ENCODE measurements around the gene SMAD1.
"Not testable (repeated sequence)": the region's sequence is repeated elsewhere in the genome, so short reads cannot be mapped to it uniquely, and the experiment has no call there.

SMAD1 gene

GRCh38 chr4:145564540-145564939 lies 82.9 kb downstream of the SMAD1 start:
- no peak for DNase-seq (ENCODE audit: low spot score)

GRCh38 chr4:145565328-145565727 lies 83.7 kb downstream of the SMAD1 start:
- no peak for DNase-seq (ENCODE audit: low spot score)

GRCh38 chr4:145566086-145566708 lies 84.5 kb downstream of the SMAD1 start:
- DNase-seq (ENCODE audit: low spot score) = no peak

GRCh38 chr4:145566768-145567167 lies 85.1 kb downstream of the SMAD1 start:
- no peak for DNase-seq (ENCODE audit: low spot score)

GRCh38 chr4:145567516-145567915 lies 85.9 kb downstream of the SMAD1 start:
- no peak for DNase-seq (ENCODE audit: low spot score)

- not testable (repeated sequence) for DNase-seq (ENCODE audit: low spot score)
Measured at GRCh38 chr4:145574546-145574945, 92.9 kb downstream of the SMAD1 start.

- no peak for DNase-seq (ENCODE audit: low spot score)
Measured at GRCh38 chr4:145580906-145581305, 99.3 kb downstream of the SMAD1 start.

- no peak for DNase-seq (ENCODE audit: low spot score)
Measured at GRCh38 chr4:145583191-145584055, 101.8 kb downstream of the SMAD1 start.

GRCh38 chr4:145587088-145587754 lies 105.6 kb downstream of the SMAD1 start:
- DNase-seq (ENCODE audit: low spot score) = no peak

GRCh38 chr4:145589381-145589780 lies 107.7 kb downstream of the SMAD1 start:
- DNase-seq (ENCODE audit: low spot score) = not testable (repeated sequence)

GRCh38 chr4:145589916-145590702 lies 108.5 kb downstream of the SMAD1 start:
- no peak for DNase-seq (ENCODE audit: low spot score)

- no peak for DNase-seq (ENCODE audit: low spot score)
Measured at GRCh38 chr4:145602129-145602760, 120.6 kb downstream of the SMAD1 start.

- no peak for DNase-seq (ENCODE audit: low spot score)
Measured at GRCh38 chr4:145605941-145606340, 124.3 kb downstream of the SMAD1 start.

Measured in hematopoietic multipotent progenitor cell treated with erythropoietin and hydrocortisone succinate and interleukin-3 and kit ligand, for 17 days (in vitro differentiated cells).